ENCODE data around the gene OSER1.

Gene OSER1

GRCh38 chr20:44186201-44186600 is 24.4 kb downstream of the OSER1 start:
- Histone ChIP-seq H3K4me1 (no peaks in the 10 kb centered on the region), H3K9me3 (no peaks in the 10 kb centered on the region), H3K27me3 (peaks cover 6% of the 10 kb centered on the region), H3K36me3 (no peaks in the 10 kb centered on the region), H3K4me3 (ENCODE audit: low read depth, low read length) (no peak overlapping the region)
- no peak for DNase-seq
- no peak for TF ChIP-seq CTCF (IDR thresholded peaks at IDR 0.05; ENCODE audit: low read depth, low read length)

GRCh38 chr20:44185574-44185973 is 25.0 kb downstream of the OSER1 start:
- H3K9me3 ChIP-seq, result no peaks in the 10 kb centered on the region
- no peak for DNase-seq
- peaks cover 6% of the 10 kb centered on the region for H3K27me3 ChIP-seq
- H3K36me3 ChIP-seq, result no peaks in the 10 kb centered on the region
- no peak for TF ChIP-seq CTCF (IDR thresholded peaks at IDR 0.05; ENCODE audit: low read depth, low read length)
- H3K4me1 ChIP-seq, result no peaks in the 10 kb centered on the region
- H3K4me3 ChIP-seq (ENCODE audit: low read depth, low read length), result no peak overlapping the region

GRCh38 chr20:44183282-44183681 is 27.3 kb downstream of the OSER1 start:
- Histone ChIP-seq H3K27me3 (peaks cover 6% of the 10 kb centered on the region), H3K36me3 (no peaks in the 10 kb centered on the region), H3K9me3 (no peaks in the 10 kb centered on the region), H3K4me3 (ENCODE audit: low read depth, low read length) (no peak overlapping the region), H3K4me1 (no peaks in the 10 kb centered on the region)
- no peak for DNase-seq
- no peak for TF ChIP-seq CTCF (IDR thresholded peaks at IDR 0.05; ENCODE audit: low read depth, low read length)

GRCh38 chr20:44182863-44183262 is 27.7 kb downstream of the OSER1 start:
- Histone ChIP-seq H3K4me1 (no peaks in the 10 kb centered on the region), H3K27me3 (peaks cover 6% of the 10 kb centered on the region), H3K36me3 (no peaks in the 10 kb centered on the region), H3K9me3 (no peaks in the 10 kb centered on the region), H3K4me3 (ENCODE audit: low read depth, low read length) (no peak overlapping the region)
- DNase-seq, result no peak
- TF ChIP-seq CTCF (IDR thresholded peaks at IDR 0.05; ENCODE audit: low read depth, low read length), result no peak

GRCh38 chr20:44182135-44182765 is 28.3 kb downstream of the OSER1 start:
- H3K9me3 ChIP-seq, result no peaks in the 10 kb centered on the region
- H3K4me3 ChIP-seq (ENCODE audit: low read depth, low read length), result no peak overlapping the region
- no peaks in the 10 kb centered on the region for H3K4me1 ChIP-seq
- no peak for DNase-seq
- H3K36me3 ChIP-seq, result no peaks in the 10 kb centered on the region
- TF ChIP-seq CTCF (IDR thresholded peaks at IDR 0.05; ENCODE audit: low read depth, low read length), result no peak
- H3K27me3 ChIP-seq, result peaks cover 6% of the 10 kb centered on the region

- H3K27me3 ChIP-seq, result peaks cover under 1% of the 10 kb centered on the region
These were observed 29.0 kb downstream of the OSER1 start for GRCh38 chr20:44181611-44182010.

More at GRCh38 chr20:44181611-44182010, 29.0 kb downstream of the OSER1 start:
- Histone ChIP-seq H3K4me1 (no peaks in the 10 kb centered on the region), H3K36me3 (no peaks in the 10 kb centered on the region), H3K4me3 (ENCODE audit: low read depth, low read length) (no peak overlapping the region), H3K9me3 (no peaks in the 10 kb centered on the region)
- TF ChIP-seq CTCF (IDR thresholded peaks at IDR 0.05; ENCODE audit: low read depth, low read length), result no peak
- no peak for DNase-seq
